ENCODE measurements around the gene RAMACL. TPM values are rescaled to one million over a fixed set of nuclear protein-coding genes. Genes with fewer than 3 reads are reported as not detected.

Gene RAMACL
- polyA plus RNA-seq, 1 donor from 2014 or later: 1.9 TPM

DNA sequence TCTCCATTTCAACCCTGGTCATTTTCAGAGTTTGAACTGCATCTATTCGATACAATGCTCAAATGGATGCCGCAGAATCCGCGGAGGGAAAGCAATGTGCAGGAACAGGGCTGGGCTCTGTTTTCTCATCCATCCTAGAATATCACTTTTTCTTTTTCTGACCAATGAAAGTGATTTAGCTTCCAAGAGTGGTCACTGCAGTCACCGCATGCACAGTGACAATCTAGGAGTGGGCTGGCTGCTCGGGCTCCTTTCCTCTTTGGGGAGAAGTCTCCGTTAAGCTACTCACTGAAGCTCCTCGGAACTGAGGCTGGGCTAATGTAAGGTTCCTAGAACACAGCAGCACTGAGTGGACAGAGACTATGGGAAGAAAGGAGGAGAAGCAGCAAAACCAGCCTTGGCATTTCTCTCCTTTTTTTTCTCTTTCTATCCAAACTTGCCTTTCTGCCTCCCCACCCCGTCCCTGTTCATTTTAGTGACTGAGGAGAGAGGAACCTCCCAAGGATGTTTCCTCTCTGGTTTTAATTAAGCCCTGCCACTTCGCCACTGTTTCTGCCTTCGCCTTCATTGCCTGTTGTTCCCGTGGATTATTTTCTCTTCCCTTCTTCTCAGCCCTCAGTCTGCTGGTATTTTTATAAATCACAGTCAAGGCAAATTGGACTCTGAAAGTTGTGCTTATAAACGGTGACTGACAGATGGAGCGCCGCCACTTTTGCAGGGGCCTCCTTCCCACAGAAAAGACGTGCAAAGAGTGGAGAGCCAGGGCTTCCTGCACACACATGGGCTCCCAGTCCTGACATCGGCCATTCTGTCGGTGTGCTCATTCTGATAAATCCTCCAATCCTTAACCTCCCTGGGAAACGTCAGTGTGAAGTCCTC, 41.1 kb downstream of the RAMACL start:
- H3K4me3 ChIP-seq (ENCODE audit: low read length): no peak overlapping the region

DNA sequence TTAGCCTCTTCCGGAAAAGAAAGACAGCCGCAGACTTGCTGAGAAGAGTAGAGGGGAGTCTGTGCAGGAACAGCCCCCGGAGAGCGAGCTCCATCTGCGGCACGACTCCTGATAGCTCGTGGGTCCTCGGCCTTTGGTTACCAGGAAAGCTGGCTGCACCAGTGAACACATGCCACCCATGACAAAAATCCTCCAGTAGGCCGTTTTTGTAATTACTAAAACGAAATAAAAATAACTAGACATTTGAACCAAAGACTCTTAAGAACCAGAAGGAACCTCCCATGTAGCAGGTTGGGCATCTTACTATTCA, 42.2 kb downstream of the RAMACL start:
- no peak for TF ChIP-seq POLR2AphosphoS5 (IDR thresholded peaks at IDR 0.05)
- no peak for TF ChIP-seq MXI1 (conservative IDR thresholded peaks at IDR 0.05; ENCODE audit: poor library complexity, severe bottlenecking)
- TF ChIP-seq, protein P1, sequence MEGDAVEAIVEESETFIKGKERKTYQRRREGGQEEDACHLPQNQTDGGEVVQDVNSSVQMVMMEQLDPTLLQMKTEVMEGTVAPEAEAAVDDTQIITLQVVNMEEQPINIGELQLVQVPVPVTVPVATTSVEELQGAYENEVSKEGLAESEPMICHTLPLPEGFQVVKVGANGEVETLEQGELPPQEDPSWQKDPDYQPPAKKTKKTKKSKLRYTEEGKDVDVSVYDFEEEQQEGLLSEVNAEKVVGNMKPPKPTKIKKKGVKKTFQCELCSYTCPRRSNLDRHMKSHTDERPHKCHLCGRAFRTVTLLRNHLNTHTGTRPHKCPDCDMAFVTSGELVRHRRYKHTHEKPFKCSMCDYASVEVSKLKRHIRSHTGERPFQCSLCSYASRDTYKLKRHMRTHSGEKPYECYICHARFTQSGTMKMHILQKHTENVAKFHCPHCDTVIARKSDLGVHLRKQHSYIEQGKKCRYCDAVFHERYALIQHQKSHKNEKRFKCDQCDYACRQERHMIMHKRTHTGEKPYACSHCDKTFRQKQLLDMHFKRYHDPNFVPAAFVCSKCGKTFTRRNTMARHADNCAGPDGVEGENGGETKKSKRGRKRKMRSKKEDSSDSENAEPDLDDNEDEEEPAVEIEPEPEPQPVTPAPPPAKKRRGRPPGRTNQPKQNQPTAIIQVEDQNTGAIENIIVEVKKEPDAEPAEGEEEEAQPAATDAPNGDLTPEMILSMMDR (IDR thresholded peaks at IDR 0.05; ENCODE audit: poor library complexity, severe bottlenecking): no peak
- no peak for TF ChIP-seq TAF1 (IDR thresholded peaks at IDR 0.05; ENCODE audit: low read depth)
- TF ChIP-seq, protein P2, sequence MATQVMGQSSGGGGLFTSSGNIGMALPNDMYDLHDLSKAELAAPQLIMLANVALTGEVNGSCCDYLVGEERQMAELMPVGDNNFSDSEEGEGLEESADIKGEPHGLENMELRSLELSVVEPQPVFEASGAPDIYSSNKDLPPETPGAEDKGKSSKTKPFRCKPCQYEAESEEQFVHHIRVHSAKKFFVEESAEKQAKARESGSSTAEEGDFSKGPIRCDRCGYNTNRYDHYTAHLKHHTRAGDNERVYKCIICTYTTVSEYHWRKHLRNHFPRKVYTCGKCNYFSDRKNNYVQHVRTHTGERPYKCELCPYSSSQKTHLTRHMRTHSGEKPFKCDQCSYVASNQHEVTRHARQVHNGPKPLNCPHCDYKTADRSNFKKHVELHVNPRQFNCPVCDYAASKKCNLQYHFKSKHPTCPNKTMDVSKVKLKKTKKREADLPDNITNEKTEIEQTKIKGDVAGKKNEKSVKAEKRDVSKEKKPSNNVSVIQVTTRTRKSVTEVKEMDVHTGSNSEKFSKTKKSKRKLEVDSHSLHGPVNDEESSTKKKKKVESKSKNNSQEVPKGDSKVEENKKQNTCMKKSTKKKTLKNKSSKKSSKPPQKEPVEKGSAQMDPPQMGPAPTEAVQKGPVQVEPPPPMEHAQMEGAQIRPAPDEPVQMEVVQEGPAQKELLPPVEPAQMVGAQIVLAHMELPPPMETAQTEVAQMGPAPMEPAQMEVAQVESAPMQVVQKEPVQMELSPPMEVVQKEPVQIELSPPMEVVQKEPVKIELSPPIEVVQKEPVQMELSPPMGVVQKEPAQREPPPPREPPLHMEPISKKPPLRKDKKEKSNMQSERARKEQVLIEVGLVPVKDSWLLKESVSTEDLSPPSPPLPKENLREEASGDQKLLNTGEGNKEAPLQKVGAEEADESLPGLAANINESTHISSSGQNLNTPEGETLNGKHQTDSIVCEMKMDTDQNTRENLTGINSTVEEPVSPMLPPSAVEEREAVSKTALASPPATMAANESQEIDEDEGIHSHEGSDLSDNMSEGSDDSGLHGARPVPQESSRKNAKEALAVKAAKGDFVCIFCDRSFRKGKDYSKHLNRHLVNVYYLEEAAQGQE (IDR thresholded peaks at IDR 0.05; ENCODE audit: borderline replicate concordance): no peak
- no peak for TF ChIP-seq EZH2 (IDR thresholded peaks at IDR 0.05; ENCODE audit: borderline replicate concordance, insufficient read depth, low read length, poor library complexity, severe bottlenecking)
- no peak for TF ChIP-seq RAD21 (conservative IDR thresholded peaks at IDR 0.05)
- TF ChIP-seq EP300 (conservative IDR thresholded peaks at IDR 0.05; ENCODE audit: poor library complexity, severe bottlenecking): no peak
- TF ChIP-seq SMC3 (conservative IDR thresholded peaks at IDR 0.05; ENCODE audit: poor library complexity): no peak
- no peaks in the 10 kb centered on the region for H4K20me1 ChIP-seq (ENCODE audit: insufficient read depth)
- no peaks in the 10 kb centered on the region for H3K36me3 ChIP-seq (ENCODE audit: insufficient read depth, low read length)
- H3K4me2 ChIP-seq (ENCODE audit: low read length): no peak overlapping the region
- H3K9me3 ChIP-seq (ENCODE audit: low read length): no peaks in the 10 kb centered on the region
- no peaks in the 10 kb centered on the region for H3K27me3 ChIP-seq (ENCODE audit: insufficient read depth, low read depth, low read length)
- no peak overlapping the region for H2AFZ ChIP-seq (ENCODE audit: low read depth, low read length)
- H3K9me2 ChIP-seq (ENCODE audit: insufficient read depth, low read length): no peaks in the 10 kb centered on the region
- no peak overlapping the region for H3K4me3 ChIP-seq (ENCODE audit: low read length)
- no peaks in the 10 kb centered on the region for H3F3A ChIP-seq (ENCODE audit: insufficient read depth, low read length, poor library complexity, severe bottlenecking)
- H3K9ac ChIP-seq (ENCODE audit: low read length): no peak overlapping the region
- H3K27ac ChIP-seq (ENCODE audit: low read length): no peak overlapping the region
- peaks cover 2% of the 10 kb centered on the region for H3K79me2 ChIP-seq (replicated peaks; ENCODE audit: insufficient read depth, low read length)

More for the DNA sequence above, 41.1 kb downstream of the RAMACL start:
- Histone ChIP-seq H2AFZ (ENCODE audit: low read depth, low read length) (no peak overlapping the region), H3K9me2 (ENCODE audit: insufficient read depth, low read length) (no peaks in the 10 kb centered on the region), H3F3A (ENCODE audit: insufficient read depth, low read length, poor library complexity, severe bottlenecking) (no peaks in the 10 kb centered on the region), H3K9ac (ENCODE audit: low read length) (no peak overlapping the region), H3K4me2 (ENCODE audit: low read length) (no peak overlapping the region), H3K9me3 (ENCODE audit: low read length) (no peaks in the 10 kb centered on the region), H4K20me1 (ENCODE audit: insufficient read depth) (no peaks in the 10 kb centered on the region), H3K79me2 (replicated peaks; ENCODE audit: insufficient read depth, low read length) (no peaks in the 10 kb centered on the region), H3K36me3 (ENCODE audit: insufficient read depth, low read length) (no peaks in the 10 kb centered on the region), H3K27ac (ENCODE audit: low read length) (no peak overlapping the region), H3K27me3 (ENCODE audit: insufficient read depth, low read depth, low read length) (no peaks in the 10 kb centered on the region)
- TF ChIP-seq EZH2 (IDR thresholded peaks at IDR 0.05; ENCODE audit: borderline replicate concordance, insufficient read depth, low read length, poor library complexity, severe bottlenecking) (no peak), TAF1 (IDR thresholded peaks at IDR 0.05; ENCODE audit: low read depth) (no peak), MXI1 (conservative IDR thresholded peaks at IDR 0.05; ENCODE audit: poor library complexity, severe bottlenecking) (no peak), EP300 (conservative IDR thresholded peaks at IDR 0.05; ENCODE audit: poor library complexity, severe bottlenecking) (no peak), RAD21 (conservative IDR thresholded peaks at IDR 0.05) (no peak), POLR2AphosphoS5 (IDR thresholded peaks at IDR 0.05) (no peak), SMC3 (conservative IDR thresholded peaks at IDR 0.05; ENCODE audit: poor library complexity) (no peak)
- TF ChIP-seq, protein P2 (IDR thresholded peaks at IDR 0.05; ENCODE audit: borderline replicate concordance): no peak
- TF ChIP-seq, protein P1 (IDR thresholded peaks at IDR 0.05; ENCODE audit: poor library complexity, severe bottlenecking): no peak
